Limb (tissue), 2 donors: Measurements from ENCODE around the gene PDXK.
A peak's percentile ranks its signal among the peaks of the same experiment; 100 is the strongest.
"Not testable (repeated sequence)": the region's sequence is repeated elsewhere in the genome, so short reads cannot be mapped to it uniquely, and the experiment has no call there.

ENCODE experiments used
- DNase-seq, 2 donors: peaks; one replicate each; pipeline ENCODE4 v3.0.0-alpha.2; 2016; ENCODE audit errors: extremely low spot score in 2 of 2

The PDXK gene

GRCh38 chr21:43697758-43698643, 20.9 kb upstream of the PDXK start:
- DNase-seq = no peak

GRCh38 chr21:43699492-43699777, 19.5 kb upstream of the PDXK start:
- not testable (repeated sequence) for DNase-seq

- DNase-seq = no peak
These were observed 18.9 kb upstream of the PDXK start for GRCh38 chr21:43699933-43700599.

GRCh38 chr21:43701936-43702784, 16.8 kb upstream of the PDXK start:
- no peak for DNase-seq

- no peak for DNase-seq
These were observed 16.2 kb upstream of the PDXK start for GRCh38 chr21:43702785-43703034.

GRCh38 chr21:43703035-43703880, 15.7 kb upstream of the PDXK start:
- peak in 1 of 2 donors; percentile 47 for DNase-seq

- DNase-seq = no peak
These were observed 11.5 kb upstream of the PDXK start for GRCh38 chr21:43707462-43707861.

- DNase-seq = no peak
These were observed 10.1 kb upstream of the PDXK start for GRCh38 chr21:43708745-43709381.

- DNase-seq = no peak
These were observed 6.5 kb upstream of the PDXK start for GRCh38 chr21:43712268-43712942.

GRCh38 chr21:43713123-43713522, 5.8 kb upstream of the PDXK start:
- not testable (repeated sequence) for DNase-seq

GRCh38 chr21:43716376-43717165, 2.4 kb upstream of the PDXK start:
- no peak for DNase-seq

GRCh38 chr21:43717166-43717853, 1.6 kb upstream of the PDXK start:
- no peak for DNase-seq

GRCh38 chr21:43717967-43718871, 710 bp upstream of the PDXK start:
- DNase-seq = no peak

GRCh38 chr21:43719748-43720538, 1.0 kb downstream of the PDXK start:
- DNase-seq = peak in 1 of 2 donors; percentile 43

- DNase-seq = no peak
These were observed 1.7 kb downstream of the PDXK start for GRCh38 chr21:43720539-43721166.

GRCh38 chr21:43721206-43721605, 2.3 kb downstream of the PDXK start:
- no peak for DNase-seq

GRCh38 chr21:43721939-43722338, 3.0 kb downstream of the PDXK start:
- DNase-seq = no peak
